GM21390 (cell line): ENCODE data around the gene RNMT.
"Not testable (repeated sequence)": the region's sequence is repeated elsewhere in the genome, so short reads cannot be mapped to it uniquely, and the experiment has no call there.

Source experiments
- ATAC-seq: cut with Tn5 transposase; IDR thresholded peaks from one replicate; pipeline ENCODE4 v1.9.1; 2021; ENCODE audit not compliant: unreplicated experiment

Gene RNMT

GRCh38 chr18:13726232-13726971, at the start of gene RNMT, which contains the start of gene FAM210A:
RNMT (plus strand) TSS chr18:13726673; CDS start chr18:13731518, 4,845 bp downstream.
FAM210A (minus strand) TSS chr18:13726558; CDS start chr18:13682077, 44,481 bp downstream.
- peak; percentile 92 for ATAC-seq

DNA sequence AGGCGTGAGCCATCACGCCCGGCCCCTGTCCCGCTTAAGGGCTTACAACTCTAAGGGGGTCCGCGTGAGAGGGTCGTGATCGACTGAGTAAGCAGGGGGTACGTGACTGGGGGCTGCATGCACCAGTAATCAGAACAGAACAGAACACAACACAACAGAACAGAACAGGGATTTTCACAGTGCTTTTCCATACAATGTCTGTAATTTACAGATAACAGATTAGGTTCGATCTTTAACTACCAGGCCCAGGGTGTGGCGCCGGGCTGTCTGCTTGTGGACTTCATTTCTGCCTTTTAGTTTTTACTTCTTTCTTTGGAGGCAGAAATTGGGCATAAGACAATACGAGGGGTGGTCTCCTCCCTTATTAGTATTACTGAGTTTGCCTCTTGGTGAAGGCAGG, 49.1 kb upstream of the RNMT start:
- not testable (repeated sequence) for ATAC-seq

- no peak for ATAC-seq
These were observed 45.9 kb upstream of the RNMT start for GRCh38 chr18:13680612-13681011.

GRCh38 chr18:13681701-13682100, 44.8 kb upstream of the RNMT start:
- ATAC-seq = no peak

- ATAC-seq = no peak
These were observed 41.9 kb upstream of the RNMT start for GRCh38 chr18:13684546-13684945.

DNA sequence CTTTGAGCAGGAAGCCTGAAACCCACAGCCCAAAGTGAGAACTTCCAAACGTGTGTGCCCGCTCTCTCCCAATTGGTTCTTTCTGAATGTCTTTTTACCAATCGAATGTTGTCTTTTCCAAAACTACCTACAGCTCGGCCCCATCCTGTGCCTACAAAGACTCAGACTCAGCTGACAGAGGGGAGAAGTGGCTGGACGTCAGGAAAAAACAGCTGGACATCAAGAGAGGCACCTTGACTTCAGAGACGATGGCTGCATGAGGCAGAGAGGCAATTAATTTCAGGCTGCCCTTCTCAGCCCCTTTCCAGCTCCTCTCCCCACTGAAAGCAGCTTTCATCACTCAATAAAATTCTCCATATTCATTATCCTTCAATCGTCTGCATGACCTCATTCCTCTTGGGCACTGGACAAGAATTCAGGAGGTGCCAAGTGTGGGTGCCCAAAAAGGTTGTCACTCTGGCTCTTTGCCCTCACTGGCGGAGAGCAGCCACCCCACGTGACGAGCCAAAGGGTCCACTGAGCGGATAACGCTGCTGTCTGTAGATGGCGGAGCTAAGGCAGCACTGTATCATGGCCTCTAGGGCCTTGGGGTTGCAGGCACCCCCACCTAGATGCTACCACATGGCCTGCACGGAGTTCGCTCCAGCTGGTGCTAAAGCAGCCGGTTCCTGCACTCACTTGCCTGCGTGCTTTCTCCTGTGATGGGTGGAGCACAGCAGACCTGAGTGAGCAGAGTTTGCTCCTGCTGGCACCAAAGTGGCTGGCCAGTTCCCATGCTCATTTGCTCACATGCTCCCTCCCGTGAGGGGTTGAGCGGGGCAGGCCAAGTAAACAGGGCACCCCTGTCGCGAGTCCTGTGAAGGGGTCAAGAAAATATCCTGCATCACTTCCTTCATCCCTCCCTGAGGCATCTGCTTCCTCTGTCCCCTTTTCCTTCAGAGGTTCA, 38.0 kb upstream of the RNMT start:
- ATAC-seq = no peak

DNA sequence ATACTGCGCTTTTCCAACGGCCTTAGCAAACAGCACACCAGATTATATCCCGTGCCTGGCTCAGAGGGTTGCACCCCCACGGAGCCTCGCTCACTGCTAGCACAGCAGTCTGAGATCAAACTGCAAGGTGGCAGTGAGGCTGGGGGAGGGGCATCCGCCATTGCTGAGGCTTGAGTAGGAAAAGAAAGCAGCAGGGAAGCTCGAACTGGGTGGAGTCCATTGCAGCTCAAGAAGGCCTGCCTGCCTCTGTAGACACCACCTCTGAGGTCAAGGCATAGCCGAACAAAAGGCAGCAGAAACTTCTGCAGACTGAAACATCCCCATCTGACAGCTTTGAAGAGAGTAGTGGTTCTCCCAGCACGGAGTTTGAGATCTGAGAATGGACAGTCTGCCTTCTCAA, 36.4 kb upstream of the RNMT start:
- ATAC-seq = not testable (repeated sequence)

- ATAC-seq = not testable (repeated sequence)
These were observed 31.1 kb upstream of the RNMT start for GRCh38 chr18:13695337-13695736.

DNA sequence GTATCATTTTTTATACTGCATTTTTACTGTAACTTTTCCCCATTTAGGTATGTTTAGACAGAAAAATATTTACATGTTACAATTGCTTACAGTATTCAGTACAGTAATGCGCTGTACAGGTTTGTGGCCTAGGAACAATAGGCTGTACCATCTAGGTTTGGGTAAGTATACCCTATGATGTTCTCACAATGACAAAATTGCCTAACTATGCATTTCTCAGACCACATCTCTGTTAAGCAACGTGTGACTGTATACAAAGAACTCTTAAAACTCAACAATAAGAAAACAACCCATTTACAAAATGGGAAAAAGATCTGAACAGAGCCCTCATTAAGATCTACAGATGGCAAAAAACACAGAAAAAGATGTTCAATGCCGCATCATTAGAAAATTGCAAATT, 29.5 kb upstream of the RNMT start:
- no peak for ATAC-seq

DNA sequence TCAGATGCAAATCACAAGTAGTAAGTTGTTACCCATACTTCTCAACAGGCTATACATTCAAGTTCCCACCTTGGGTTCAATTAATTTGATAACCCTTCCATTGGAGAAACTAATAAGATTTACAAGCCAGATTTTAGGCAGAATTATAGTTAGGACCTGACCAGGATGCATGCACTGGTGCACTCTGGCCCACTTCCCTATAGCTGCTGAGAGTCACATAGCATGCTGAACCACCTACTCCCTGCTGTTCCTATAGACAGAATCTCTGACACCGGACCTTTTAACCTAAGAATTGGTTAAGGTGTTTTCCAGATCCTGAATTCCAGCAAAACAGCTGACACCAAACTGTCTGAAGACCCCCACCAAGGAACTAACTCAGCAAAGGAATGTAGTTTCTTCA, 26.3 kb upstream of the RNMT start:
- ATAC-seq = no peak

DNA sequence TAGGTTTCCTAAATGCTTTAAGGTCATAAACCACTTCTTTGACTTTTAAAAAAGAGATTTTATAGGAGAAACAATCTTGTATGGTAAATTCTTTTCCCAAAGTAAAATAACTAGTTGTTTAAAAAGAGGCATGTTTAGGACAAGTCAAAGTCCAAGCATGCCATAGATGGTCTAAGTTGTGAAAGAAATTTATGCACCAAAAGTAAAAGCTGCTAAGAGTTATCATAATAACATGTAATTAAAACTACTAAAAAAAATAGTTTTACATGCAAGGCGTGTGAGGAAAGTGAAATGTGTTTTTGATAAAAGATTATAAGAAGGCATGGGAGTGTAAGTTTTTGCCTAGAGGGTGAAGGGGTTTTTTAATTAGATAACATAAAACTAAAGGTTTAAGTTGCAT, 22.6 kb upstream of the RNMT start:
- no peak for ATAC-seq

DNA sequence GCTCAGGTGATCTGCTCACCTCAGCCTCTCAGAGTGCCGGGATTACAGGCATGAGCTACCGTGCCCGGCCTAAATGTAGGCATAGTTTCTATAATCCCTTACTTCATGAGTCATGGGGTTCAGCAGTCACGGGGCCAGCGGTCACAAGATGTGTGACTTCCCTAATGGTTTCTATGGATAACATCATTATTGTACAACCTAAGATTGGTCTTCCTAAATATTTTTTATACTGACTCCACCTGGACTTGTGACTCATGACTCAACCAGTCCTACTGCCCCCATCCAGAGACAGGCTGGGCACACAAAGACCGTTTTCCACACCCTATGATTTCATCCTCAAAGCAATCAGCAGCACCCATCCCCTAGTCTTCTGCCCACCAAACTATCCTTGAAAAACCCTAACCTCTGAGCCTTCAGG, 16.1 kb upstream of the RNMT start:
- no peak for ATAC-seq

GRCh38 chr18:13712400-13713131, 13.9 kb upstream of the RNMT start:
- ATAC-seq = no peak

DNA sequence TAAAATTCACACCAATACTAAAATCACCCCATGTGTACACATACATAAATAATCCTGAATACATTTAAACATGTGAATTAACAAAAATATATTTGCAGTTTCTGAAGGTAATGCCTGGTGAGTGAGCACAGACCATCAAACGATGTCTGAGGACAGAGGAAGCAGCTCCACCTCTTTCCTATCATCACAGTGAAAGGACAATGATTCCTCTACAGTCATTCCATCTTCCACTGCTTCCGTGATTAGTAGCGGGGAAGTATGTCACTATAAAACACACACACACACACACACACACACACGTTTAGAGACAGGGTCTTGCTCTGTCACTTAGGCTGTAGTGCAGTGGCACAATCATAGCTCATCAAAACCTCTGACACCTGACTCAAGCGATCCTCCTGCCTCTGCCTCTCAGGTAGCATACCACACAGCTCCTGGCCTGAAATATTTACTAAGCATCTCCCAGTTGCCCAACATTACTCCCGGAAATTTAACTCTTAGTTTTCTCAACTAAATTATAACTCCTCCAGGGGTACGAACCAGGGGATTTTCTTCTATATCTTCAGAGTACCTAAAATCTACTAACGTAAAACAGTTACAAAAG, 12.9 kb upstream of the RNMT start:
- no peak for ATAC-seq

- ATAC-seq = no peak
These were observed 11.1 kb upstream of the RNMT start for GRCh38 chr18:13715330-13715729.

- ATAC-seq = no peak
These were observed 9.6 kb upstream of the RNMT start for GRCh38 chr18:13716916-13717315.

DNA sequence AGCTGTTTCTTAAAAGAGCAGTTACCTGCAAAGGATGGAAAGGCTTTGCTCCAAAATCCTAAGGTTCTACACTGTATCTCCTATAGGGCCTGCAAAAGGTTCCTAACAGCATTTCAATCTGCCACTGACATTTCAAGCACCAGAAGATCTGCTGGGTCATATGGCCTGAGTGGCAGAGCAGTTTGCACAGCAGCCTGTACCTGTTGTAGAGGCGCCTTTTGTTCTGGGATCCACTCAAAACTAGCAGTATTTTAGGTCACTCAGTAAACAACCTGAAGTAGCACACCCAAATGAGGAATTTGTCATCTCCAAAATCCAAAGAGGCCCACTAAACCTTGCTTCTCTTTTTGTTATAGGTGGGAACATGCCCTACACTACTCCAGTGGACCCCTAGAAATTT, 6.3 kb upstream of the RNMT start:
- ATAC-seq = no peak

GRCh38 chr18:13720847-13721246, 5.6 kb upstream of the RNMT start:
- no peak for ATAC-seq

- no peak for ATAC-seq
These were observed 774 bp upstream of the RNMT start for GRCh38 chr18:13725566-13726231.

DNA sequence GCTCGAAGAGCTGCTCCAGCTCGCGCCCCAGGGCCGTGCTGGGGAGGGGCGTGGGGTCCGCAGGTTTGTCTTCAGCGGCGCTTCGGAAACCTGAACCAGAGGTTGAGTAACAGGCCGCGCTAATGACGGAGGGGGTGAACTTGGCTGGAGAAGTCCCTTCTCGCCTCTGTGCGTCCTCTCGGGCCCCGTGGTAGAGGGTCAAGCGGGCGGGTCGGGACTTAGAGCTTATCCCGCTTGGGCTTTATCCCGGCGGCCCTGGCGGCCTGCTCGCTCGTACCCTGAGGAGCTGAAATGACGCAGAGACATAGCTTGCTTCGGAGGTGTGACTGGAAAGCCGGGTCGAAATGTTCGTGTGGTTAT, 479 bp downstream of the RNMT start:
- ATAC-seq = peak; percentile 4
